H1 (cell line): ENCODE measurements around the gene CHMP5. TPM values are rescaled to one million over a fixed set of nuclear protein-coding genes. Genes with fewer than 3 reads are reported as not detected.

ENCODE experiments used
- CTCF ChIA-PET: fragments of 300-600 bp; sonication (Branson Sonifier 250); formaldehyde crosslinking; loops from one replicate; lab custom pipeline; 2021; ENCODE audit not compliant: partially characterized antibody; lab: Charles Lee
- POLR2A ChIA-PET: fragments of 300-600 bp; sonication (Branson Sonifier 250); formaldehyde crosslinking; loops from one replicate; lab custom pipeline; 2021; ENCODE audit warnings: inconsistent platforms; ENCODE audit not compliant: partially characterized antibody; lab: Charles Lee
- DNase-seq, 2 experiments: peaks; one replicate each; pipeline versions ENCODE4 v3.0.0 to v3.0.0-alpha.2; 2010 to 2022; ENCODE audit warnings: low spot score in 2 of 2, low read depth in 1 of 2, mixed read lengths in 1 of 2
- FAIRE-seq: peaks from 2 replicates; lab custom pipeline; 2011; peaks lifted over from hg19 to GRCh38; lab: Jason Lieb, UNC
- H2AFZ ChIP-seq: 2 replicates; pipeline ENCODE4 v1.8.1; 2012; ENCODE audit warnings: low read length, inconsistent platforms
- H2AK5ac ChIP-seq: 2 replicates; pipeline ENCODE4 v1.6.1; 2013; ENCODE audit warnings: low read depth, low read length
- H2BK120ac ChIP-seq: replicated peaks from 2 replicates; pipeline ENCODE3; 2013; ENCODE audit warnings: low read depth, low read length, inconsistent platforms
- H2BK12ac ChIP-seq: 2 replicates; pipeline ENCODE4 v1.6.1; 2013; ENCODE audit warnings: low read depth, low read length
- H2BK15ac ChIP-seq: 2 replicates; pipeline ENCODE4 v1.6.1; 2013; ENCODE audit warnings: low read length
- H2BK20ac ChIP-seq: 2 replicates; pipeline ENCODE4 v1.6.1; 2013; ENCODE audit warnings: low read length
- H2BK5ac ChIP-seq: 2 replicates; pipeline ENCODE4 v1.6.1; 2013; ENCODE audit warnings: low read depth, low read length
- H3K14ac ChIP-seq: 2 replicates; pipeline ENCODE4 v1.6.1; 2013; ENCODE audit warnings: inconsistent platforms; ENCODE audit not compliant: insufficient read length
- H3K18ac ChIP-seq: 2 replicates; pipeline ENCODE4 v1.6.1; 2013; ENCODE audit warnings: low read length; ENCODE audit errors: extremely low read depth
- H3K23ac ChIP-seq: 2 replicates; pipeline ENCODE4 v1.6.1; 2013; ENCODE audit warnings: inconsistent platforms; ENCODE audit not compliant: insufficient read length
- H3K23me2 ChIP-seq: 2 replicates; pipeline ENCODE4 v1.6.1; 2013; ENCODE audit warnings: low read depth, low read length
- H3K27ac ChIP-seq: 2 replicates; pipeline ENCODE4 v1.6.1; 2011; ENCODE audit warnings: low read depth, low read length, inconsistent platforms
- H3K27me3 ChIP-seq, 4 experiments: replicated peaks in 1 of 4; 1 replicate in 1 of 4; 2 replicates in 3 of 4; pipeline versions ENCODE4 v1.6.1 to v1.8.1; 2011 to 2013; ENCODE audit warnings: low read length in 3 of 4, mild to moderate bottlenecking in 3 of 4, inconsistent platforms in 2 of 4, mixed read lengths in 2 of 4, moderate library complexity in 1 of 4; ENCODE audit not compliant: control insufficient read depth in 3 of 4, insufficient read depth in 3 of 4; ENCODE audit errors: extremely low read depth in 1 of 4
- H3K36me3 ChIP-seq, 4 experiments: 2 replicates each; pipeline versions ENCODE4 v1.6.1 to v1.8.1; 2011 to 2013; ENCODE audit warnings: mild to moderate bottlenecking in 4 of 4, low read length in 3 of 4, moderate library complexity in 2 of 4, control low read depth in 1 of 4, inconsistent platforms in 1 of 4; ENCODE audit not compliant: insufficient read depth in 4 of 4, control insufficient read depth in 2 of 4
- H3K4ac ChIP-seq: replicated peaks from 2 replicates; pipeline ENCODE3; 2013; ENCODE audit warnings: low read length, low read depth, mixed read lengths, inconsistent platforms; ENCODE audit not compliant: insufficient read length
- H3K4me1 ChIP-seq, 4 experiments: replicated peaks in 1 of 4; 1 replicate in 1 of 4; 2 replicates in 3 of 4; pipeline versions ENCODE4 v1.6.1 to v1.8.1; 2011 to 2013; ENCODE audit warnings: low read length in 3 of 4, inconsistent platforms in 2 of 4, mixed read lengths in 1 of 4; ENCODE audit not compliant: insufficient read depth in 4 of 4, control insufficient read depth in 3 of 4
- H3K4me2 ChIP-seq, 2 experiments: 2 replicates each; pipeline versions ENCODE4 v1.6.1 to v1.8.1; 2011 to 2013; ENCODE audit warnings: low read depth in 2 of 2, low read length in 2 of 2, control low read depth in 1 of 2, inconsistent platforms in 1 of 2, mild to moderate bottlenecking in 1 of 2; ENCODE audit not compliant: insufficient read depth in 1 of 2
- H3K4me3 ChIP-seq, 4 experiments: fragments of 200-600, 300-600 bp in 1 of 4; sonication (generic), shearing (Covaris generic), sonication (Bioruptor Twin) in 1 of 4; 2 replicates each; pipeline versions ENCODE4 v1.5.1 to v1.8.1; 2011 to 2016; ENCODE audit warnings: low read length in 4 of 4, low read depth in 3 of 4, control low read depth in 2 of 4, inconsistent platforms in 2 of 4, mild to moderate bottlenecking in 2 of 4, mixed read lengths in 1 of 4, moderate library complexity in 1 of 4; ENCODE audit not compliant: insufficient read depth in 2 of 4; ENCODE audit errors: extremely low read depth in 1 of 4
- H3K56ac ChIP-seq: replicated peaks from 2 replicates; pipeline ENCODE3; 2013; ENCODE audit warnings: low read depth, mild to moderate bottlenecking, mixed read lengths, low read length, inconsistent platforms; ENCODE audit not compliant: insufficient read length
- H3K79me1 ChIP-seq: 2 replicates; pipeline ENCODE4 v1.6.1; 2013; ENCODE audit warnings: low read depth, low read length, control low read depth
- H3K79me2 ChIP-seq, 2 experiments: 2 replicates each; pipeline versions ENCODE4 v1.6.1 to v1.8.1; 2012 to 2013; ENCODE audit warnings: low read length in 2 of 2, mild to moderate bottlenecking in 2 of 2, inconsistent platforms in 1 of 2; ENCODE audit not compliant: insufficient read depth in 2 of 2, control insufficient read depth in 1 of 2
- H3K9ac ChIP-seq, 4 experiments: replicated peaks in 1 of 4; 1 replicate in 1 of 4; 2 replicates in 3 of 4; pipeline versions ENCODE4 v1.6.1 to v1.8.1; 2011 to 2013; ENCODE audit warnings: low read depth in 3 of 4, low read length in 3 of 4, control low read depth in 2 of 4, mild to moderate bottlenecking in 2 of 4, moderate library complexity in 2 of 4, inconsistent platforms in 1 of 4; ENCODE audit errors: extremely low read depth in 1 of 4
- H3K9me3 ChIP-seq, 2 experiments: 2 replicates each; pipeline versions ENCODE4 v1.6.1 to v1.8.1; 2012 to 2013; ENCODE audit warnings: mild to moderate bottlenecking in 2 of 2, moderate library complexity in 2 of 2, control low read depth in 1 of 2, inconsistent platforms in 1 of 2, low read depth in 1 of 2, low read length in 1 of 2, mixed read lengths in 1 of 2; ENCODE audit not compliant: insufficient read depth in 2 of 2
- H4K20me1 ChIP-seq, 2 experiments: replicated peaks in 1 of 2; 2 replicates each; pipeline versions ENCODE3 to v1.8.1; 2011 to 2013; ENCODE audit warnings: inconsistent platforms in 2 of 2, low read length in 2 of 2, mild to moderate bottlenecking in 1 of 2; ENCODE audit not compliant: insufficient read depth in 2 of 2, control insufficient read depth in 1 of 2
- H4K5ac ChIP-seq: 2 replicates; pipeline ENCODE4 v1.6.1; 2013; ENCODE audit warnings: low read length, low read depth, mixed read lengths, inconsistent platforms; ENCODE audit not compliant: insufficient read length
- H4K8ac ChIP-seq: 2 replicates; pipeline ENCODE4 v1.8.0; 2013; ENCODE audit warnings: mild to moderate bottlenecking, moderate library complexity, low read length, inconsistent platforms; ENCODE audit not compliant: insufficient read depth; ENCODE audit errors: extremely low read depth
- H4K91ac ChIP-seq: replicated peaks from 2 replicates; pipeline ENCODE3; 2013; ENCODE audit warnings: low read length, mixed read lengths, inconsistent platforms; ENCODE audit not compliant: insufficient read length
- ASH2L ChIP-seq: fragments of 200-600, 300-600 bp; sonication (generic); IDR thresholded peaks from one replicate; pipeline ENCODE4 v1.7.1; 2017; ENCODE audit warnings: low read length
- KDM1A ChIP-seq: fragments of 200-600, 300-600 bp; sonication (generic); IDR thresholded peaks from 2 replicates; pipeline ENCODE4 v1.7.1; 2016; ENCODE audit warnings: mild to moderate bottlenecking, low read length, borderline replicate concordance
- RNF2 ChIP-seq: fragments of 200-900, 300-1000 bp; sonication (generic); IDR thresholded peaks from 2 replicates; pipeline ENCODE4 v1.7.1; 2016; ENCODE audit warnings: borderline replicate concordance, low read depth, mild to moderate bottlenecking, antibody characterized with exemption, low read length; ENCODE audit not compliant: poor library complexity, severe bottlenecking; ENCODE audit errors: missing control alignments
- SP1 ChIP-seq: IDR thresholded peaks from 2 replicates; pipeline ENCODE4 v1.6.1; 2011; ENCODE audit warnings: low read depth, low read length
- SP2 ChIP-seq: IDR thresholded peaks from 2 replicates; pipeline ENCODE4 v1.6.1; 2012; ENCODE audit warnings: mild to moderate bottlenecking, low read length, inconsistent platforms
- TCF12 ChIP-seq: IDR thresholded peaks from 2 replicates; pipeline ENCODE4 v1.6.1; 2011; ENCODE audit warnings: low read depth, mild to moderate bottlenecking, low read length
- ZNF274 ChIP-seq: IDR thresholded peaks from 2 replicates; pipeline ENCODE4 v1.7.0; 2012; ENCODE audit warnings: low read length, borderline replicate concordance; ENCODE audit errors: extremely low read depth
- WGBS, 2 experiments: shearing (Covaris generic) in 1 of 2; methylation state at CpG; one replicate each; pipeline versions ENCODE4 v1.1.6 to v1.1.7; 2013 to 2015; ENCODE audit warnings: low lambda C conversion rate in 2 of 2, mixed read lengths in 2 of 2, inconsistent platforms in 1 of 2, low coverage in 1 of 2, missing lambda C conversion rate in 1 of 2; ENCODE audit not compliant: insufficient replicate concordance in 2 of 2, insufficient coverage in 1 of 2, insufficient read length in 1 of 2; ENCODE audit errors: extremely low coverage in 1 of 2, missing lambda C conversion rate in 1 of 2; 5-methylcytosine and 5-hydroxymethylcytosine counted together
- polyA plus RNA-seq, 7 experiments: library from polyadenylated mRNA; depleted of rRNA in 3 of 7; stranded (reverse) in 5 of 7; unstranded in 2 of 7; fragments of >200 nt in 5 of 7; fragments of 200-250 nt in 2 of 7; gene quantifications; 1 replicate in 5 of 7; 2 replicates in 1 of 7; 4 replicates in 1 of 7; pipeline versions ENCODE4 v1.2.1 to v1.2.3, GENCODE V29; 2011 to 2013; ENCODE audit warnings: missing spikeins in 2 of 7, mixed read lengths in 2 of 7
- total RNA-seq: library from RNA; stranded (reverse); fragmentation: NEBNext Ultra II Directional; extraction: Animal tissue kit (Norgen Biotek cat#: 25700); gene quantifications from 2 replicates; pipeline ENCODE4 v1.2.1, GENCODE V29; 2021

The CHMP5 gene
- total and polyA plus RNA-seq, 2 of the 8 experiments (the other 6 are each of a cell fraction or from before 2014, with no cell fraction given): 25.0 to 47.3 TPM

DNA sequence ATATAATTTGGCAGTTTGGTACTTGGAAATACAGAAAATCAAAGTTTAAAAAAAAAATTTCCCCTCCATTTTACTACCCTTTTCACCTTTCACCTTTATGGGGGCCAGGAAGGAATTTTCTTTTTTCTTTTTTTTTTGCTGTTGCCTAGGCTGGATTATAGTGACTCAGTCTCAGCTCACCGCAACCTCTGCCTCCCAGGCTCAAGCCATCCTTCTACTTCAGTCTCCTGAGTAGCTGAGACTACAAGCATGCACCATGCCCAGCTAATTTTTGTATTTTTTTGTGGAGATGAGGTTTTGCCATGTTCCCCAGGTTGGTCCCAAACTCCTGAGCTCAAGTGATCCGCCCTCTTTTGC is 9.1 kb downstream of the CHMP5 start:
- 91% methylated on average over 2 of the region's 2 CpGs; no CpG with 5 or more reads in 1 of the 2 experiments for WGBS, 2 experiments
- Histone ChIP-seq H4K91ac (no peak overlapping the region), H3K79me2 (no peaks in the 10 kb centered on the region), H2BK20ac (no peak overlapping the region), H3K9me3 (no peaks in the 10 kb centered on the region), H3K23ac (no peak overlapping the region), H3K9ac (no peak overlapping the region), H2AK5ac (no peak overlapping the region), H3K27me3 (no peaks in the 10 kb centered on the region), H3K4ac (no peak overlapping the region), H4K5ac (no peak overlapping the region), H2BK15ac (no peak overlapping the region), H4K20me1 (no peaks in the 10 kb centered on the region), H4K8ac (no peak overlapping the region), H2AFZ (no peak overlapping the region), H3K36me3 (peaks cover 14 to 48% (median 37%) of the 10 kb centered on the region in 4 experiments), H3K56ac (no peak overlapping the region), H3K14ac (no peak overlapping the region), H2BK5ac (no peak overlapping the region), H3K4me2 (no peak overlapping the region), H3K4me1 (no peaks in the 10 kb centered on the region), H3K23me2 (no peaks in the 10 kb centered on the region), H3K79me1 (no peaks in the 10 kb centered on the region), H3K27ac (no peak overlapping the region), H2BK120ac (no peak overlapping the region), H3K18ac (no peak overlapping the region), H3K4me3 (no peak overlapping the region), H2BK12ac (no peak overlapping the region)
- POLR2A ChIA-PET: interaction anchor here (0.9 to 1.6 kb wide), 3 partner anchors 14 to 249 kb away, joined by 3 to 5 read pairs (median 4); partner anchors contain the start of genes DNAJA1 and NFX1
- TF ChIP-seq ASH2L: no peak
- no peak for TF ChIP-seq ZNF274
- TF ChIP-seq SP2: no peak
- TF ChIP-seq SP1: no peak
- no peak for TF ChIP-seq RNF2
- no peak for TF ChIP-seq TCF12
- TF ChIP-seq KDM1A: no peak
- CTCF ChIA-PET: interaction anchor here (0.9 to 1.1 kb wide), 2 partner anchors 13 to 193 kb away, joined by 3 read pairs; no protein-coding TSS in a partner anchor
- FAIRE-seq (no peak), DNase-seq (no peak)
